ENCODE data around the gene RHBDL1.

The RHBDL1 gene

GRCh38 chr16:637081-638018 is 38.1 kb upstream of the RHBDL1 start:
- peak; percentile 76; the same call in 1 of the 2 replicates for TF ChIP-seq ZBTB7A (IDR thresholded peaks at IDR 0.05; ENCODE audit: low read depth)
- TF ChIP-seq YY1 (IDR thresholded peaks at IDR 0.05; ENCODE audit: low read depth) = no peak
- TF ChIP-seq USF1 (IDR thresholded peaks at IDR 0.05) = peak; percentile 91

- TF ChIP-seq ZBTB7A (IDR thresholded peaks at IDR 0.05; ENCODE audit: low read depth) (no peak), EGR1 (IDR thresholded peaks at IDR 0.05) (no peak), REST (IDR thresholded peaks at IDR 0.05; ENCODE audit: low read depth) (no peak), TEAD4 (IDR thresholded peaks at IDR 0.05) (no peak), TAF1 (IDR thresholded peaks at IDR 0.05; ENCODE audit: low read depth) (no peak), CEBPB (IDR thresholded peaks at IDR 0.05) (no peak), TCF12 (IDR thresholded peaks at IDR 0.05; ENCODE audit: low read depth) (no peak), YY1 (IDR thresholded peaks at IDR 0.05; ENCODE audit: low read depth) (no peak), RAD21 (IDR thresholded peaks at IDR 0.05; ENCODE audit: low read depth) (no peak), CREB1 (IDR thresholded peaks at IDR 0.05; ENCODE audit: low read depth) (no peak), FOXM1 (IDR thresholded peaks at IDR 0.05; ENCODE audit: borderline replicate concordance, low read depth) (no peak), NFIC (IDR thresholded peaks at IDR 0.05) (no peak), EP300 (IDR thresholded peaks at IDR 0.05; ENCODE audit: borderline replicate concordance) (no peak), MAX (IDR thresholded peaks at IDR 0.05) (no peak), USF1 (IDR thresholded peaks at IDR 0.05) (no peak)
These were observed 37.4 kb upstream of the RHBDL1 start for GRCh38 chr16:638034-638543.

- TF ChIP-seq TEAD4 (IDR thresholded peaks at IDR 0.05) (no peak), EP300 (IDR thresholded peaks at IDR 0.05; ENCODE audit: borderline replicate concordance) (no peak), YY1 (IDR thresholded peaks at IDR 0.05; ENCODE audit: low read depth) (no peak), MAX (IDR thresholded peaks at IDR 0.05) (no peak), ZBTB7A (IDR thresholded peaks at IDR 0.05; ENCODE audit: low read depth) (no peak), CEBPB (IDR thresholded peaks at IDR 0.05) (no peak), RAD21 (IDR thresholded peaks at IDR 0.05; ENCODE audit: low read depth) (no peak), TCF12 (IDR thresholded peaks at IDR 0.05; ENCODE audit: low read depth) (no peak), USF1 (IDR thresholded peaks at IDR 0.05) (no peak), EGR1 (IDR thresholded peaks at IDR 0.05) (no peak), CREB1 (IDR thresholded peaks at IDR 0.05; ENCODE audit: low read depth) (no peak)
These were observed 36.6 kb upstream of the RHBDL1 start for GRCh38 chr16:638836-639235.

GRCh38 chr16:640614-641013 is 34.9 kb upstream of the RHBDL1 start:
- TF ChIP-seq ZBTB7A (IDR thresholded peaks at IDR 0.05; ENCODE audit: low read depth) (no peak), RAD21 (IDR thresholded peaks at IDR 0.05; ENCODE audit: low read depth) (no peak), CEBPB (IDR thresholded peaks at IDR 0.05) (no peak), TEAD4 (IDR thresholded peaks at IDR 0.05) (no peak), MAX (IDR thresholded peaks at IDR 0.05) (no peak), FOXM1 (IDR thresholded peaks at IDR 0.05; ENCODE audit: borderline replicate concordance, low read depth) (no peak), CREB1 (IDR thresholded peaks at IDR 0.05; ENCODE audit: low read depth) (no peak), EGR1 (IDR thresholded peaks at IDR 0.05) (no peak), REST (IDR thresholded peaks at IDR 0.05; ENCODE audit: low read depth) (no peak), TAF1 (IDR thresholded peaks at IDR 0.05; ENCODE audit: low read depth) (no peak)

All from Ishikawa (cell line).